H1 (cell line): ENCODE measurements around the gene BCL2. TPM values are rescaled to one million over a fixed set of nuclear protein-coding genes. Genes with fewer than 3 reads are reported as not detected.

Source experiments
- CTCF ChIA-PET: fragments of 300-600 bp; sonication (Branson Sonifier 250); formaldehyde crosslinking; loops from one replicate; lab custom pipeline; 2021; ENCODE audit not compliant: partially characterized antibody; lab: Charles Lee
- POLR2A ChIA-PET: fragments of 300-600 bp; sonication (Branson Sonifier 250); formaldehyde crosslinking; loops from one replicate; lab custom pipeline; 2021; ENCODE audit warnings: inconsistent platforms; ENCODE audit not compliant: partially characterized antibody; lab: Charles Lee
- DNase-seq, 2 experiments: peaks; one replicate each; pipeline versions ENCODE4 v3.0.0 to v3.0.0-alpha.2; 2010 to 2022; ENCODE audit warnings: low spot score in 2 of 2, low read depth in 1 of 2, mixed read lengths in 1 of 2
- FAIRE-seq: peaks from 2 replicates; lab custom pipeline; 2011; peaks lifted over from hg19 to GRCh38; lab: Jason Lieb, UNC
- H2AFZ ChIP-seq: 2 replicates; pipeline ENCODE4 v1.8.1; 2012; ENCODE audit warnings: low read length, inconsistent platforms
- H2AK5ac ChIP-seq: 2 replicates; pipeline ENCODE4 v1.6.1; 2013; ENCODE audit warnings: low read depth, low read length
- H2BK120ac ChIP-seq: replicated peaks from 2 replicates; pipeline ENCODE3; 2013; ENCODE audit warnings: low read depth, low read length, inconsistent platforms
- H2BK12ac ChIP-seq: 2 replicates; pipeline ENCODE4 v1.6.1; 2013; ENCODE audit warnings: low read depth, low read length
- H2BK15ac ChIP-seq: 2 replicates; pipeline ENCODE4 v1.6.1; 2013; ENCODE audit warnings: low read length
- H2BK20ac ChIP-seq: 2 replicates; pipeline ENCODE4 v1.6.1; 2013; ENCODE audit warnings: low read length
- H2BK5ac ChIP-seq: 2 replicates; pipeline ENCODE4 v1.6.1; 2013; ENCODE audit warnings: low read depth, low read length
- H3K14ac ChIP-seq: 2 replicates; pipeline ENCODE4 v1.6.1; 2013; ENCODE audit warnings: inconsistent platforms; ENCODE audit not compliant: insufficient read length
- H3K18ac ChIP-seq: 2 replicates; pipeline ENCODE4 v1.6.1; 2013; ENCODE audit warnings: low read length; ENCODE audit errors: extremely low read depth
- H3K23ac ChIP-seq: 2 replicates; pipeline ENCODE4 v1.6.1; 2013; ENCODE audit warnings: inconsistent platforms; ENCODE audit not compliant: insufficient read length
- H3K23me2 ChIP-seq: 2 replicates; pipeline ENCODE4 v1.6.1; 2013; ENCODE audit warnings: low read depth, low read length
- H3K27ac ChIP-seq: 2 replicates; pipeline ENCODE4 v1.6.1; 2011; ENCODE audit warnings: low read depth, low read length, inconsistent platforms
- H3K27me3 ChIP-seq, 4 experiments: replicated peaks in 1 of 4; 1 replicate in 1 of 4; 2 replicates in 3 of 4; pipeline versions ENCODE4 v1.6.1 to v1.8.1; 2011 to 2013; ENCODE audit warnings: low read length in 3 of 4, mild to moderate bottlenecking in 3 of 4, inconsistent platforms in 2 of 4, mixed read lengths in 2 of 4, moderate library complexity in 1 of 4; ENCODE audit not compliant: control insufficient read depth in 3 of 4, insufficient read depth in 3 of 4; ENCODE audit errors: extremely low read depth in 1 of 4
- H3K36me3 ChIP-seq, 4 experiments: 2 replicates each; pipeline versions ENCODE4 v1.6.1 to v1.8.1; 2011 to 2013; ENCODE audit warnings: mild to moderate bottlenecking in 4 of 4, low read length in 3 of 4, moderate library complexity in 2 of 4, control low read depth in 1 of 4, inconsistent platforms in 1 of 4; ENCODE audit not compliant: insufficient read depth in 4 of 4, control insufficient read depth in 2 of 4
- H3K4ac ChIP-seq: replicated peaks from 2 replicates; pipeline ENCODE3; 2013; ENCODE audit warnings: low read length, low read depth, mixed read lengths, inconsistent platforms; ENCODE audit not compliant: insufficient read length
- H3K4me1 ChIP-seq, 4 experiments: replicated peaks in 1 of 4; 1 replicate in 1 of 4; 2 replicates in 3 of 4; pipeline versions ENCODE4 v1.6.1 to v1.8.1; 2011 to 2013; ENCODE audit warnings: low read length in 3 of 4, inconsistent platforms in 2 of 4, mixed read lengths in 1 of 4; ENCODE audit not compliant: insufficient read depth in 4 of 4, control insufficient read depth in 3 of 4
- H3K4me2 ChIP-seq, 2 experiments: 2 replicates each; pipeline versions ENCODE4 v1.6.1 to v1.8.1; 2011 to 2013; ENCODE audit warnings: low read depth in 2 of 2, low read length in 2 of 2, control low read depth in 1 of 2, inconsistent platforms in 1 of 2, mild to moderate bottlenecking in 1 of 2; ENCODE audit not compliant: insufficient read depth in 1 of 2
- H3K4me3 ChIP-seq, 4 experiments: fragments of 200-600, 300-600 bp in 1 of 4; sonication (generic), shearing (Covaris generic), sonication (Bioruptor Twin) in 1 of 4; 2 replicates each; pipeline versions ENCODE4 v1.5.1 to v1.8.1; 2011 to 2016; ENCODE audit warnings: low read length in 4 of 4, low read depth in 3 of 4, control low read depth in 2 of 4, inconsistent platforms in 2 of 4, mild to moderate bottlenecking in 2 of 4, mixed read lengths in 1 of 4, moderate library complexity in 1 of 4; ENCODE audit not compliant: insufficient read depth in 2 of 4; ENCODE audit errors: extremely low read depth in 1 of 4
- H3K56ac ChIP-seq: replicated peaks from 2 replicates; pipeline ENCODE3; 2013; ENCODE audit warnings: low read depth, mild to moderate bottlenecking, mixed read lengths, low read length, inconsistent platforms; ENCODE audit not compliant: insufficient read length
- H3K79me1 ChIP-seq: 2 replicates; pipeline ENCODE4 v1.6.1; 2013; ENCODE audit warnings: low read depth, low read length, control low read depth
- H3K79me2 ChIP-seq, 2 experiments: 2 replicates each; pipeline versions ENCODE4 v1.6.1 to v1.8.1; 2012 to 2013; ENCODE audit warnings: low read length in 2 of 2, mild to moderate bottlenecking in 2 of 2, inconsistent platforms in 1 of 2; ENCODE audit not compliant: insufficient read depth in 2 of 2, control insufficient read depth in 1 of 2
- H3K9ac ChIP-seq, 4 experiments: replicated peaks in 1 of 4; 1 replicate in 1 of 4; 2 replicates in 3 of 4; pipeline versions ENCODE4 v1.6.1 to v1.8.1; 2011 to 2013; ENCODE audit warnings: low read depth in 3 of 4, low read length in 3 of 4, control low read depth in 2 of 4, mild to moderate bottlenecking in 2 of 4, moderate library complexity in 2 of 4, inconsistent platforms in 1 of 4; ENCODE audit errors: extremely low read depth in 1 of 4
- H3K9me3 ChIP-seq, 2 experiments: 2 replicates each; pipeline versions ENCODE4 v1.6.1 to v1.8.1; 2012 to 2013; ENCODE audit warnings: mild to moderate bottlenecking in 2 of 2, moderate library complexity in 2 of 2, control low read depth in 1 of 2, inconsistent platforms in 1 of 2, low read depth in 1 of 2, low read length in 1 of 2, mixed read lengths in 1 of 2; ENCODE audit not compliant: insufficient read depth in 2 of 2
- H4K20me1 ChIP-seq, 2 experiments: replicated peaks in 1 of 2; 2 replicates each; pipeline versions ENCODE3 to v1.8.1; 2011 to 2013; ENCODE audit warnings: inconsistent platforms in 2 of 2, low read length in 2 of 2, mild to moderate bottlenecking in 1 of 2; ENCODE audit not compliant: insufficient read depth in 2 of 2, control insufficient read depth in 1 of 2
- H4K5ac ChIP-seq: 2 replicates; pipeline ENCODE4 v1.6.1; 2013; ENCODE audit warnings: low read length, low read depth, mixed read lengths, inconsistent platforms; ENCODE audit not compliant: insufficient read length
- H4K8ac ChIP-seq: 2 replicates; pipeline ENCODE4 v1.8.0; 2013; ENCODE audit warnings: mild to moderate bottlenecking, moderate library complexity, low read length, inconsistent platforms; ENCODE audit not compliant: insufficient read depth; ENCODE audit errors: extremely low read depth
- H4K91ac ChIP-seq: replicated peaks from 2 replicates; pipeline ENCODE3; 2013; ENCODE audit warnings: low read length, mixed read lengths, inconsistent platforms; ENCODE audit not compliant: insufficient read length
- CEBPB ChIP-seq: IDR thresholded peaks from 2 replicates; pipeline ENCODE4 v1.6.1; 2012; ENCODE audit warnings: low read depth, low read length
- SIN3A ChIP-seq, 2 experiments: IDR thresholded peaks in 1 of 2; conservative IDR thresholded peaks in 1 of 2; 2 replicates each; pipeline ENCODE4 v1.6.1; 2011 to 2012; ENCODE audit warnings: low read length in 2 of 2, improper control_type of control experiment in 1 of 2, low read depth in 1 of 2, mild to moderate bottlenecking in 1 of 2
- WGBS, 2 experiments: shearing (Covaris generic) in 1 of 2; methylation state at CpG; one replicate each; pipeline versions ENCODE4 v1.1.6 to v1.1.7; 2013 to 2015; ENCODE audit warnings: low lambda C conversion rate in 2 of 2, mixed read lengths in 2 of 2, inconsistent platforms in 1 of 2, low coverage in 1 of 2, missing lambda C conversion rate in 1 of 2; ENCODE audit not compliant: insufficient replicate concordance in 2 of 2, insufficient coverage in 1 of 2, insufficient read length in 1 of 2; ENCODE audit errors: extremely low coverage in 1 of 2, missing lambda C conversion rate in 1 of 2; 5-methylcytosine and 5-hydroxymethylcytosine counted together
- polyA plus RNA-seq, 7 experiments: library from polyadenylated mRNA; depleted of rRNA in 3 of 7; stranded (reverse) in 5 of 7; unstranded in 2 of 7; fragments of >200 nt in 5 of 7; fragments of 200-250 nt in 2 of 7; gene quantifications; 1 replicate in 5 of 7; 2 replicates in 1 of 7; 4 replicates in 1 of 7; pipeline versions ENCODE4 v1.2.1 to v1.2.3, GENCODE V29; 2011 to 2013; ENCODE audit warnings: missing spikeins in 2 of 7, mixed read lengths in 2 of 7
- total RNA-seq: library from RNA; stranded (reverse); fragmentation: NEBNext Ultra II Directional; extraction: Animal tissue kit (Norgen Biotek cat#: 25700); gene quantifications from 2 replicates; pipeline ENCODE4 v1.2.1, GENCODE V29; 2021

Gene BCL2
- total and polyA plus RNA-seq, 2 of the 8 experiments (the other 6 are each of a cell fraction or from before 2014, with no cell fraction given): 0.59 to 4.5 TPM

- Histone ChIP-seq H3K79me2 (no peaks in the 10 kb centered on the region; a peak in 1 of 4 replicates), H3K23ac (no peak overlapping the region), H2BK120ac (no peak overlapping the region), H3K4me1 (peaks cover 0 to 1% (median 0%) of the 10 kb centered on the region in 4 experiments; a peak in 1 of 7 replicates), H3K56ac (no peak overlapping the region), H4K20me1 (peaks cover 0 to 3% of the 10 kb centered on the region in 2 experiments), H3K14ac (no peak overlapping the region), H3K9me3 (no peaks in the 10 kb centered on the region), H4K8ac (no peak overlapping the region), H3K4me3 (no peak overlapping the region), H3K9ac (no peak overlapping the region), H3K27ac (no peak overlapping the region), H2BK20ac (no peak overlapping the region), H2BK12ac (no peak overlapping the region), H3K23me2 (no peaks in the 10 kb centered on the region; the same call in 1 of the 2 replicates), H2AK5ac (no peak overlapping the region), H3K4me2 (no peak overlapping the region), H3K18ac (no peak overlapping the region), H3K4ac (no peak overlapping the region), H2BK5ac (no peak overlapping the region), H3K27me3 (peaks cover 0 to 12% (median 7%) of the 10 kb centered on the region in 4 experiments; a peak in 6 of 7 replicates), H4K91ac (no peak overlapping the region), H3K36me3 (no peaks in the 10 kb centered on the region), H3K79me1 (no peaks in the 10 kb centered on the region), H4K5ac (no peak overlapping the region), H2AFZ (no peak overlapping the region), H2BK15ac (no peak overlapping the region)
- no peak for TF ChIP-seq SIN3A (conservative IDR thresholded peaks at IDR 0.05 in 1 of 2, IDR thresholded peaks at IDR 0.05 in 1 of 2; ENCODE audit: low read depth in 1 of 2, low read length in 2 of 2)
- no peak for TF ChIP-seq CEBPB
- no peak for FAIRE-seq
- 92% methylated on average over 5 of the region's 5 CpGs; no CpG with 5 or more reads in 1 of the 2 experiments for WGBS, 2 experiments
- CTCF ChIA-PET: interaction anchor here (0.8 to 2.2 kb wide), 6 partner anchors 8 to 297 kb away, joined by 3 to 6 read pairs (median 4); no protein-coding TSS in a partner anchor
- POLR2A ChIA-PET: no interaction called here
- no peak for DNase-seq
Observed at GRCh38 chr18:63313396-63313917, 6.1 kb downstream of the BCL2 start.
